C1 segment of cervical spinal cord (tissue), 14 donors: ENCODE data around the gene CYFIP1.

ENCODE experiments used
- DNase-seq, 14 donors: peaks; one replicate each; lab custom pipeline; 2025; lab: John Stamatoyannopoulos, UW

Gene CYFIP1

DNA sequence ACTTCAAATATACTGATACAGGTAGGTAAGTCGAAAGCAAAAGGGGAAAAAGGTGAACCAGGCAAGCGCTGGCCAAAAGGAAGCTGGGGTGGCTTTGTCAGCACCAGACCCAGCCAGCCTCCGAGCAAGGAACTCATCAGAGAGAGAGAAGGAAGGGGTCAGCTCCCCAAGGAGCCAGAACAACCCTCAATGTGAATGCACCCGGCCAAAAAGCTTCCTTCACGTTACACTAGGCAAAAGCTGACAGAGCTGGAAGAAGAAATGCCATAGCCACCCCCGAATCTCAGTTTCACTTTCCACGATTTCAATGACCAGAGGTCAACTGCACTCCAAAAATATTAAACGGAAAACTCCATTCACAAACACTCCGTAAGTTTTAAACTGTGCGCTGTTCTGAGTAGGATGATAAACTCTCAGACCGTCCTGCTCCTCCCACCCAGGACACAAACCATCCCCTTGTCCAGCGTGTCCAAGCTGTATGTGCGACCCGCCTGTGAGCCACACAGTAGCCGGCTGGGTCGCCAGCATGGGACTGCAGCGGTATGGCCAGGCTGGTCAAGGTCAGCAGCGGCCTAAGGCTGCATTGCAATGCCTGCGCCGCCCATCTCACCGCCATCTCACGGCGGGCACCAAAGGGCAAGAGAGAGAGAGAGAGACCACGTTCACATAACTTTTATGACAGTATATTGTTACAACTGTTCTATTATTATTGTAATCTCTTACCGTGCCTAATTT is 29.7 kb downstream of the CYFIP1 start:
- DNase-seq, result no peak

DNA sequence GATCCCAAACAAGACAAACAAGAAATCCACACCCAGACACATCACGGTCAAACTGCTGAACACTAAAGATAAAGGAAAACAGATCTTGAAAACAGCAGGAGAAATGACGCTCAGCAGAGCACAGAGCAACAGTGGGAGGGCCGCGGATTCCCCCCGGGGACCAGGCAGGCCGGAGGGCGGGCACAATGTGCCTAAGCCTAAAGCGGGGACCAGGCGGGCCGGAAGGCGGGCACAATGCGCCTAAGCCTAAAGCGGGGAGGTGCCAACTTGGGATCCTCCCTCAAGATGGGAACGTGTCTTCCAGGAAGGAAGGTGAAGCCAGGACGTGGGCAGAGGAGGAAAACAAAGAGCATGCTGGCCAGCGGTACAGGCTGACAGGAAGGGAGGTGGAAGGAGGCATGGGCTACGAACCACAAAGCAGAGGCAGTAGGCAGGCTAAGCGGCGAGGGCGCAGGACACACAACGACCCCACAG is 31.1 kb downstream of the CYFIP1 start:
- DNase-seq, result no peak

DNA sequence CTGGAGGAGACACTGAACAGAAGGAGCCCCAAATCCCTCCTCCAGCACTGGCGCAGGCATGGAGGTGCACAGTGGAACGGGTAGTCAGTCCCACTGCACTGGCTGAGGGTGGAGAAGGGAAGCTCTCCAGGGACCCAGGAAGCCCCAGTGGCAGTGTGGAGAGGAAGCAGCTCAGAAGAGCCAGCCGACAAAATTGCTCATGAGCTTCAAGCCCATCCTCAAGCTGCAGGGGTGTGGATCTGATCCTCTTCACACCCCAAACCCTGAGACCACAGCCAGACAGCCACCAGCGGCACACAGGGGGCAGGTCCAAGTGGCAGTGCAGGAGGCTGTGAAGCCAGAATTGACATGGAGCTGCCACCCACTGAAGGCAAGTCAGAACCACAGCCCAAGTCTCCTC is 32.1 kb downstream of the CYFIP1 start:
- DNase-seq, result no peak

DNA sequence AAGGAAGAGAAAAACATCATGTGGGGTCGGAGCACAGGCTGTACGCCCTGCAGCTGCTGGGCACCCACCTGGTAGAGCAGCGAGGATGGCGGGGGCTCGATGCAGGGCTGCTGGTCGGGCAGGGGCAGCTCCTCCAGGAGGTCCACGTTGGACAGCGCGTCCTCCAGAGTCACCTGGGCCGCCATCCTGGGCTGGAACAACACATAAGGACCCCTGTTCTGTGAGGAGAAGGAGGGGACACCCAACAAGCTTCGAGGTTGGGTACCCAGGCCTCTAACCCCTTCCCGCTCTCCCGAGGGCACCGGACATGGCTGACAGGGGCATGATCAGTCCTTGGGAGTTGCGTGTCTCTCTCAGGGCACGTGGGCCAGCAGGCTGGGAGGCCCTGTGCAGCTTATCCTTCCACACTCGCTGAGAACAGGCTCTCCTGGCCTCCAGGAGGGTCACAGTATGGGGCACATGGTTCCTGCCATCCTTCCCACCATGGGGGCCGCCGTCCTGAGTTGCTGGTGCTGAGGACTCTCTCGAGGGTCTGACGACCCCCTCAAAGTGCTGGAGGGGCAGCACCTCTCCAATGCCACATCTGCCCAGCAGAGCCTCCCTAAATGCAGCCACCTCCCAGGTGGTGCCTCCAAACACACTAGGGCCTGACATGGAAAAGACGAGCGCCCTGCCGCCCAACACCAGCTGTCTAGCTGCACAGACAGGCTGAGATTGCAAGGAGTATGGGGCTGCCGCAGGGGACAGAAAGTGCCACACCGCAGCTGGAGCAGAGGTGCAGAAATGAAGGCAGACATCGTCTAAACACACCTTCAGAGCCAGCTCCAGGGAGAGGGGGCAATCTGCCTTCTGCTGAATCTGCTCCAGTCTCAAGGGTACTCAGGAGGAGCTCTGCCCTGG is 32.8 kb downstream of the CYFIP1 start:
- no peak for DNase-seq

DNA sequence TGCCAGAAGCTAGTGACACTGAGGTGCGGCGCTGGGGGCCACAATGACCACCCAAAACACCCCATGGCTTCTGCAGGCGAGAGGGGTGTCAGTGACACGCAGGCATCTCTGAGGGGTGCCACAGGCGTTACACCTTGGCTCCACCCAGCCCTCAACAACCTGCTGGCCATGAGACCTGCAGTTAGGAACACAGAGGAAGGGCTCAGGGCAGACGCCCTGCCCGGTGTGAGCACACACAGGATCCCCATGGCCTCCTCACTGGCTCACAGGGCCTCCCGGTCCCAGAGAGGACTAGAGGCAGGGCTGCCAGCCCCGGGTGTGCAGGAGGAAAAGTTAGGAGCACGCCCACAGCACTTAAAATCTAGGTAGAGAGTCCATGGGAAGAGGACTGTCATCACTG is 35.1 kb downstream of the CYFIP1 start:
- no peak for DNase-seq

DNA sequence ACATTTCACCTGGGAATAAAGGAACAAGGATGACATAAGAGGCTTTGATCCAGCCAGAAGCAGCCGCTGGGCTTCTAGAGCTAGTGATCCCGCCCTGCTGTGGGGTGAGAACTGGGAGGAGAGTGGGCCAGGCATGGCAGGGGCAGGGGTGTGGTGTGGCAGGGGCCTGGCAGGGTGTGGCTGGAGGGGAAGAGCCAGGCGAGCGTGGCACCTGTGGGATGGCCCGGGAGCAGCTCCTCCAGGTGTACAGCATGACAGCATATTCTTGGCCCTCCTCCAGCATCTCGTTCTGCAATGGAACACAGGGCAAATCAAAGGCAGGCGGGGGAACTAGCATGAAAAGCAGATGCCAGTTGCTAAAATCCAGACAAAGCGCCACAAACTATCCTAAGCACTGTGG is 35.5 kb downstream of the CYFIP1 start:
- no peak for DNase-seq

DNA sequence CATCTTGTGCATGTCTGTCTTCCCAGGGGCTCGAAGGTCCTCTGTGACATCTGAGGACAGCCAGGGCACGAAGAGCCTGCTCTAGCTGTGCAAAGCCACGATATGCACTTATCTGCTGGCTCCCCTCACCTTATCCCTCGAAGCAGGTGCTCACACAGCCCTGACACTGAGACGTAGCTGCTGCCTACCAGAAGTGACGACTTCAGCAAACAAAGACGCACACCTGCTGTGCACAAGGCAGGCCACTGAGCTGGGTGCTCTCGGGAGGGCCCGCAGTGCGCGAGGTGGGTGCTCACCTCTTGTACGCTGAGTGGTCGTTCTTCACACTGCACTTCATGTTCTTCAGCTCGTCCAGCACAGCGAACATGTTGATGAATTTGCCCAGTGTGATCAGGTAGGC is 37.3 kb downstream of the CYFIP1 start:
- no peak for DNase-seq

DNA sequence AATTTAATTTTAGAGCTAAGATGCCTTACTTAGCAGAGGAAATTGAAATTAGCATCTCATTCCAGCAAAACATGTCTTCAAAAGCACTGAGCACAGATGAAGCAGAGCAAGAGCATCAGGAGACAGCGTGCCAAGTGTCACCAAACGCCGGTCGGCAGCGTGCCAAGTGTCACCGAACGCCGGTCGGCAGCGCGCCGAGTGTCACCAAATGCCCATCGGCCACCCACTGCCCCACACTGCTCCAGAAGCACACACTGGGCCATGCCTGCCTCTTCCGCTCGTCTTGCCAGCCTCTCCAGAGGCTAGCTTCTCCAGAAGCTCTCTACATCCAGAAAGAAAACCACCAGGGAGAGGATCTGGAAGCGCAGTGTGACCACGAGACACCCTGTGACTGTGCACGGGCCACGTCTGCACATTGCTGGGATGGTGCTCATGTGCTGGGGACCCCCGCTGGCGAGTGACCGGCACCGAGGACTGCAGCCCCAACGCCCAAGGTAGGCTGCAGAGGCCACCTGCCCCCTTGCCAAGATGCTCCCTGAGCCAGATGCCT is 37.8 kb downstream of the CYFIP1 start:
- DNase-seq, result no peak

DNA sequence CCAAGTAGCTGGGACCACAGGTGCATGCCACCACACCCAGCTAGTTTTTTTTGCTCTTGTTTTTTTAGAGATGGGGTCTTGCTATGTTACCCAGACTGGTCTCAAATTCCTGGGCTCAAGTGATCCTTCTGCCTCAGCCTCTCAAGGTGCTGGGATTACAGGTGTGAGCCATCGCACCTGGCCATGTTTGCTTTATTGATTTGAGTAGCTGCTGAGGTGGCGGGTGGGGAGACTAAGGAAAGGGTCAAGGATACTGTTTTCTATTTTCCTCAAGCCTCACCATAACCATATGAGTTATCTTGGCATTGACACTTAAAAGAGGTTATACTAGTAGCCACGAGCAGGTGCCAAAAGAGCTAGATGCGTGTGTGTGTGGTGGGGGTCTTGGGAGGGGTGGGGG is 39.0 kb downstream of the CYFIP1 start:
- DNase-seq, result no peak

DNA sequence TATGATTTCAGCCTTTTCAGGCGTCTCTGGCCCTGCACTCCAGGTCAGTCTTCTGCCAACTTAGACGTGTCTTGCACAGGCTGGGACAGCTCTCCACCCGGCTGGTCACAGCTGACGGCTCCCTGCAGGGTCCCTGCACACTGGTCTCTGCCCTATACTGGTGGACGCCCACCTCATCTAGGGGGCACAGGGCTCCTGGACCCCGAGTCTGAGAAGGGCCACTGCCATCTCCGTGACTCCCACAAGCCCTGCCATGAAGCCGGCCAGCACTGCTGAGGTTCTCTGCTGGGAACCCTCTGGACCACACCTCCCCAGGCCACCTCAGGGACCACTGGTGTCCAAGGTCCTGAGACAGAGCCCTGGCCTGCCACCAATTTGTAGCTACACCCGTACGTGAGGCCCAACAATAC is 40.5 kb downstream of the CYFIP1 start:
- DNase-seq, result no peak

DNA sequence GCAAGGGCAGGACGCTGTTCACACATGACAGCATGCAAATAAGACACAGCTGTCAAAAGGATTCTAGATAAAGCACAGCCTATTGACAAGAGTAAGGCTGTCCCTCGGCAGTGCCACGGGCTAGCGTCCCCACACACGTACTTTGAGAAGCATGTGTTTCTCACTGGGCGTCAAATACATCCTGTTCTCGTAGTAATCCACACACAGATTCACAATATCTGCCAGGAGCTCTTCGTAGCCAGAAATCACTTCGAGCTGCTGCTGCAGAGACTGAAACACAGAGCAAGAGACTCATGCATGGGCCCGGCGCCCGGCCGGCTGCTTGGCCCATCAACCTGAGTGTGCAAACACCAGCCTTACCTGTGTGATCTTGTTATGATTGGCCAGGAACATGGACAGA is 41.1 kb downstream of the CYFIP1 start:
- DNase-seq, result no peak

DNA sequence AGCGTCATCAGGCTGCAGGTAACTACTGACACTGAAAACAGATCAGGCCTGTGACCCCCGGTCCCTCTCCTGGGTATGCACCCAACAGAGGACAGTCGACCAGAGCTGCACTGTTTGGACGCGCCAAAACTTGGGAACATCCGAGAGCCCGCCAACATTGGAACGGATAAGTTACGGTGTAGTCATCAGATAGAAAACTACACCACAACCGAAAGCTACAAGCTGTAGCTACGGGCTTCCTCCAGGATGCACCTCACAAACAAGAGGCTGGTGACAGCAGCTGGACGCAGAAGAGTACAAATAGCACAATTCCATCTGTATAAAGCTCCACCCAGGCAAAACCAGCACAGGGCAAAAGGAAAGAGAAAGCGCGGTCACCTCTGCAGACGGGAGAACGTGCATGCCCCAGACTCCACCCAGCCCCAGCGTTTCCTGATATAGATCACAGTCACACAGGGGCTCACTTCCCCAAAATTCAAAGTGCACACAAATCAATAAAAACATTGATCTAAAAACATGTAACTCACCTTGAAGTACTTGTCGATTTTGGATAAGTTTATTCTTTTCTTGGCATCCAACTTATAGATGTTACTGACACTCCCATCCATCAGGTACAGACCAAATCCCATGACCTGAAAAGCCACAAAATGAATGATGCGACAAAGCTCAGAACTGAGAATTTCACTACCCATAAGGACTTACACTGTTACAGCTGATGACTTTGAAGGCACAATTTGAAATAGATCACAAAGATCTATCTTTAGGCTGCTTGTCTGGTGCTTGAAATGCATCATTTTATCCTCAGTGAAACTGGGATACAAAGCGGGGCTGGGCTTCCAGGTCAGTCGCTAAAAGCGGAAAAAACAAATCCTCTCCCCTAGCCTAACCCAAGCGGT is 43.3 kb downstream of the CYFIP1 start:
- no peak for DNase-seq

DNA sequence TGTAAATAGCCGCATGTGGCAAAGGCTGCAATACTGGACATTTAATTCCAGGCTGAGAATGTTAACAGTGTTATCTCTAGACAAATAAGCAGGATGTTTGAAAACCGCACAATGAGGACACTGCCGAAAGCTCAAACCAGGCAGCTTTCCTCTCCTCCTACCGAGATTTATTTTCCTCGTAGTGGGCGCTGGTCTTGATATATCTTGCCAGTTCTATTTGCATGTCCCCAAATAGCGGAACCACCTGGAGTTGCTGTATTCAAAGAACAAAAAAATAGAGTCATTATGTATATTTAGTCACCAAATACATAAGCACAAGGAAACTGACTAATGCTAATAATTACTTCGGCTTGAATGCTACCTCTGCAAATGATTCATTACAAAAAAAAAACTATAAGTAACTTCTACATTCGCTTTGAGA is 46.5 kb downstream of the CYFIP1 start:
- no peak for DNase-seq

DNA sequence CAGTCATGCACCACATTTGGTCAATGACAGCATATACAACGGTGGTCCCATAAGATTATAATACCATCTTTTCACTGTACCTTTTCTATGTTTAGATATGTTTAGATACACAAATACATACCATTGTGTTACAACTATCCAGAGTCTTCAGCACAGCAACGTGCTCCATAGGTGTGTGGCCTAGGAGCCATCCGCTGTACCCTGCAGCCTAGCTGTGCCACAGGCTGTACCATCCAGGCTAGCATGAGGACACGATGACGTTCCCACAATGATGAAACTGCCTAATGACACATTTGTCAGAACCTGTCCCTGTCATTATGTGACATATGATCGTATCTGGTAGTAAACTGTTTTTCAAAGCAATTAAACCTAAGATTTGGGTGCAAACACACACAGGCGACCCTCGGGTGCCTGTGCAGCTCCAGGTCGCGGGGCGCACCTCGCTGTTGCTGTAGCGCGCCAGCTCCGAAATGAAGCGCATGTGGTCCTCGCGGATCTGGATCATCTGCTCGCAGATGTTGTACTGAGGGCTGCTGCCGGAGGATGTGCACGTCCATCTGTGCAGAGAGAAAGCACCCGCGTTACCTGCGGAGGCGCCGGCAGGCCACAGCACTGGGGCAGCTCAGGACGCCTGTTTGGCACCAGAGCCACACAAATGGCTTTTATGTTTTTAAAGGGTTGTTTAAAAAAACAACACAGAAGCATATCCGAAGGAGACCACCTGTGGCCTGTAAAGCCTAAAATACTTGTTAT is 48.2 kb downstream of the CYFIP1 start:
- no peak for DNase-seq

DNA sequence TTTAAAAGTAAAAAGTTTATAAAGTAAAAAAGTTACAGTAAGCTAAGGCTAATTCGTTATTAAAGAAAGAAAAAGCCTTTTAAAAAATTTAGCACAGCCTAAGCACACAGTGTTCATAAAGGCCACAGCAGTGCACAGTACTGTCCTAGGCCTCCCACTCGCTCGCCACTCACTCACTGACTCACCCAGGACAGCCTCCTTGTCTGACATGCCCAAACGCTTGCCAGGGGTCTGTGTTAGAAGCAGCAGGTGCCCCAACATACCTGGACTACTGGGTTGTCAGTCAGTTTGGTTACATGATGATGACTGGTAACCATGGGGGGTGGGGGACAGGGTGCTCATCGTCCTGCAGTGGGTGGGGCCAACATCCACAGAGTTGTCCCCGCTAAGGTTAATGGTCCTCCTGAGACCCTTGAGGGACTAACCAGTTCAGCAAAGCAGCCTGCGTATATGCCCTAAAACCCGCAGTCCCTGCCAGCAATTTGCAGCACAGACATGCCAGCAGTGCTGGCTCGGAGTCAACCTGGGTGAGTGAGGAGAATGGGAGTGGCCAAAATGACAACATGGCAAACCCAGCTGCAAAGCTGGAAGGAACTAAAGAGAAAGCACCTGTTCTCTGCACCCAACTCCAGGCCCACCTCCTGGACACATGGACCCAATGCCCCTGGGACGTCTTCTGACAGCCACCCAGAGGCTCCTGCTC is 49.2 kb downstream of the CYFIP1 start:
- DNase-seq, result no peak

DNA sequence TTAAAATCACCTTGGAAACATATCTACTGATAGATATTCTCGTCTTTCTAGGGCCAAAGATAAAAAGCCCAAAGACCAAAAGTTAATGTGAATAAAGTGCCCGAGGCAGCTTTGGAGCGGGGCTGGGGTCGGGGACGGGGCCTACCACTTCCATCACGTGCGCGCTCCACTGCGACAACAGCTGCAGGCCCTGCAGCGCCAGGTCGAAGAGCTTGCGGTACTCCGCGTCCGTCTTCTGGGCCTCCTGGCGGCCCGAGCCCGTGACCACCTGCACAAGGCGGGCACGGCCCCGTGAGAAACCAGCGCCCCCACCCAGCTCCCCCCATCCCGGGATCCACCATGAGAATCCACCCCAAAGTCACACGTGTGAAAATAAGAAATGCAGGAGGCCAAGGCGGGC is 52.4 kb downstream of the CYFIP1 start:
- DNase-seq, result no peak

DNA sequence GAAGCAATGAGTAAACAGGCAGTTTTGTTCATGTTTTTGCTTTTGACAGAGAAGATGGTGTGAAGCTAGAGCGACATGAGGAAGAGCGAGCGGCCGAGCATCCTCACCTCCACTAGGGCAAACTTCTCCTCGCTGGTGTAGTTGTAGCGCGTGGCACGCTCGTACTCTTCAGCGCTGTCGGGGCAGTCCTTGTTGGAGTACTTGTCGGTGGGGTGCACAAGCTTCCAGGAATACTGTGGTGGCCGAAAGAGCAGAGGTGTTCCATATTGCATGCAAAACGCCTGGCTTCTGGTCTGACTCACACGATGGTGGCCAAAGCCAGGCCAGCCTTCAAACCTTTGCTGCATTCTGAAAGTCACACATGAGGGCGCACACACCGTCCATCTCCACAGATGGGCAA is 54.3 kb downstream of the CYFIP1 start:
- DNase-seq, result no peak

DNA sequence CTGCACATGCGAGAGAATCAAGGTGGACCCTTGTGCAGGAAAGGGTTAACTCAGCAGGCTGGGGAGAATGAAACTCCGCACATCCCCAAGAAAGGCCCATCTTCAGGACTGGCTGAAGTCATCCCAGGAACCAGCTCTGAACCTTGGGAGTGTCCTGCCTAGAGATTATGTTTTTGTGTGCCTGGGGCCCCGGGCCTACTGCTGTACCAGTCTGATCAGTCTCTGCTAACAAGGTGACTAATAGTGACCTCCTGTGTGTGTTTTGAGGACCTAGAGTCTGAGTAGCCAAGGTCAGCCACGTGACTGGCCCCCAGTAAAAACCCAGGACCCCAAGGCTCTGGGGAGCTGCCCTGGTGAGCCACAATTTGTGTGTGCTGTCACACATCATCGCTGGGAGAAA is 58.2 kb downstream of the CYFIP1 start:
- no peak for DNase-seq

DNA sequence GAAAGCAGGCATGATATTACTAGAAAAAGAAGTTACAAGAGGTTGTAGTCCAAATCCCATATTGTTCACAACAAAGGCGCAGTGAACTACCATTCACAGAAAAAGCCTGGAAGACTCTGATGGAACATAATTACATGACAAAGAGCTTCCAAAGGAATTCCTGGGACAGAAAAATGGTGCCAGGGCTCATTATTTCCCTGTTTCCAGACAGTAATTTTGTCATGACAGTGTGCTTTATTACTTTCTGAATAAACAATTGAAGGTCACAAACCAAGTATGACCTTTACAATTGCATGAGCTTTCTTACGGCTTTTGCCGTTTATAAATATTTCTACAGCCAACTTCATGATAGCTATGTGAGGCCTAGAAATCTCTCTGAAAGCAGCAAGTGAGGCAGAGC is 61.0 kb downstream of the CYFIP1 start:
- DNase-seq, result no peak

DNA sequence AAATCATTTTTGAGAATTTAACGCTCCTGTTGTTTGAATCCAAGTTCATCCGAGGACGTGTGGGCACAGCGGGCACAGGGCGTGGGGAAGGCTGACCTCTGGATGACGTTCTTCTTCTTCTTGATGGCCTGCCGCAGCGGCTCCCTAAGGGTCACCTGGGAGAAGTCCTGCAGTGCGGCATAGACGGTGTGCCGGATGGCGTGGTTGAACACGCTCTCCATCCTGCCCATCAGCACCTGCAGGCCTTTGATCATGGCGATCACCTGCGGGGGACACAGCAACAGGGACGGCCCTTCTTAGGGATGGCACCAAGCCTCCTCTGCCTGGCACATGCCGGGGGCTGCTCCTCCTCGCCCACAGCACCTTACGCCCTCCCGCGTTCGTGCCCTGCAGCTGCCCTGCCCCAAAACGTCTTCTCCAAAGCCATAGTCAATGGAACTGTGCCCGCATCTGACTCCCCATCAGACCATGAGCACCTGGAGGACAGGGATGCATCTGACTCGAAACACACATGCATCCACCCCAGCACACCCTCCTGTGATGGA is 61.5 kb downstream of the CYFIP1 start:
- no peak for DNase-seq
